ENCODE results near the gene ITPKA.
"Not testable (repeated sequence)": the region's sequence is repeated elsewhere in the genome, so short reads cannot be mapped to it uniquely, and the experiment has no call there.

The ITPKA gene

GRCh38 chr15:41493205-41493901 is at the start of gene ITPKA:
Gene ITPKA, plus strand, starts transcription at chr15:41493874. Its CDS starts 54 bp downstream, at chr15:41493928.
- DNase-seq = peak; percentile 94 to 95

- no peak for DNase-seq
Measured at GRCh38 chr15:41445399-41445798, 48.3 kb upstream of the ITPKA start.

GRCh38 chr15:41462084-41462795 is 31.4 kb upstream of the ITPKA start:
- no peak for DNase-seq

- DNase-seq = no peak
Measured at GRCh38 chr15:41464889-41465580, 28.6 kb upstream of the ITPKA start.

GRCh38 chr15:41465822-41466421 is 27.8 kb upstream of the ITPKA start:
- DNase-seq = no peak

GRCh38 chr15:41466711-41467110 is 27.0 kb upstream of the ITPKA start:
- DNase-seq = no peak

GRCh38 chr15:41469644-41470043 is 24.0 kb upstream of the ITPKA start:
- not testable (repeated sequence) for DNase-seq

- no peak for DNase-seq
Measured at GRCh38 chr15:41473418-41473817, 20.3 kb upstream of the ITPKA start.

- DNase-seq = no peak
Measured at GRCh38 chr15:41474436-41474835, 19.2 kb upstream of the ITPKA start.

- DNase-seq = no peak
Measured at GRCh38 chr15:41474941-41475340, 18.7 kb upstream of the ITPKA start.

- DNase-seq = no peak
Measured at GRCh38 chr15:41476416-41477048, 17.1 kb upstream of the ITPKA start.

GRCh38 chr15:41480396-41481140 is 13.1 kb upstream of the ITPKA start:
- DNase-seq = no peak

- no peak for DNase-seq
Measured at GRCh38 chr15:41482110-41482877, 11.4 kb upstream of the ITPKA start.

GRCh38 chr15:41483115-41483514 is 10.6 kb upstream of the ITPKA start:
- DNase-seq = peak in 1 of 2 experiments; percentile 55

GRCh38 chr15:41483519-41483918 is 10.2 kb upstream of the ITPKA start:
- peak in 1 of 2 experiments; percentile 20 for DNase-seq

GRCh38 chr15:41484937-41485625 is 8.6 kb upstream of the ITPKA start:
- DNase-seq = no peak

GRCh38 chr15:41486286-41486685 is 7.4 kb upstream of the ITPKA start:
- no peak for DNase-seq

- no peak for DNase-seq
Measured at GRCh38 chr15:41487381-41487780, 6.3 kb upstream of the ITPKA start.

GRCh38 chr15:41487802-41488201 is 5.9 kb upstream of the ITPKA start:
- DNase-seq = peak; percentile 72 to 77

GRCh38 chr15:41489641-41490040 is 4.0 kb upstream of the ITPKA start:
- DNase-seq = no peak

GRCh38 chr15:41490355-41490754 is 3.3 kb upstream of the ITPKA start:
- peak in 1 of 2 experiments; percentile 56 for DNase-seq

Measured in activated T-cell treated with anti-CD3 and anti-CD28 coated beads, Interleukin-2, amount 50 U/mL, for 48 hours (primary cell).